Right lobe of liver (tissue), 6 donors: ENCODE measurements around the gene MACROH2A1. TPM values are rescaled to one million over a fixed set of nuclear protein-coding genes. Genes with fewer than 3 reads are reported as not detected.

Experiments
- ATAC-seq, 4 donors: fragments of 200-7000 bp; cut with Tn5 transposase; one replicate each; pipeline ENCODE4 v1.9.1; 2020; ENCODE audit warnings: mild to moderate bottlenecking in 4 of 4, moderate library complexity in 4 of 4
- DNase-seq, 3 donors: peaks; one replicate each; pipeline ENCODE4 v3.0.0-alpha.2; 2020
- H3K27ac ChIP-seq, 3 donors: fragments of 200-600 bp; one replicate each; pipeline ENCODE4 v1.8.0; 2022
- H3K27me3 ChIP-seq, 2 donors: fragments of 200-600 bp; one replicate each; pipeline ENCODE4 v1.8.0; 2022
- H3K36me3 ChIP-seq, 4 donors: fragments of 200-600 bp; sonication (generic) in 1 of 4; one replicate each; pipeline versions ENCODE4 v1.5.1 to v1.8.0; 2017 to 2022; ENCODE audit warnings: control low read depth in 1 of 4
- H3K4me1 ChIP-seq, 4 donors: fragments of 200-600 bp; sonication (generic) in 1 of 4; one replicate each; pipeline versions ENCODE4 v1.5.1 to v1.8.0; 2017 to 2022; ENCODE audit warnings: control low read depth in 1 of 4
- H3K4me3 ChIP-seq, 3 donors: fragments of 200-600 bp; one replicate each; pipeline ENCODE4 v1.8.0; 2022
- H3K9me3 ChIP-seq, 4 donors: fragments of 200-600 bp; sonication (generic) in 1 of 4; one replicate each; pipeline versions ENCODE4 v1.5.1 to v1.8.0; 2017 to 2022; ENCODE audit warnings: control low read depth in 1 of 4
- CTCF ChIP-seq, 4 donors: fragments of 200-600 bp in 3 of 4; fragments of 450-650 bp in 1 of 4; IDR thresholded peaks; one replicate each; pipeline versions ENCODE4 v1.5.1 to v1.8.0; 2016 to 2022; ENCODE audit warnings: antibody characterized with exemption in 4 of 4, mild to moderate bottlenecking in 2 of 4
- POLR2A ChIP-seq: fragments of 450-650 bp; IDR thresholded peaks from one replicate; pipeline ENCODE4 v1.6.1; 2017; ENCODE audit warnings: antibody characterized with exemption, mild to moderate bottlenecking
- WGBS: methylation state at CpG from one replicate; pipeline ENCODE4 v1.1.6; 2018; ENCODE audit warnings: low coverage, low lambda C conversion rate; ENCODE audit not compliant: insufficient coverage; ENCODE audit errors: missing lambda C conversion rate; 5-methylcytosine and 5-hydroxymethylcytosine counted together
- intact Hi-C, 2 donors: fragments of 100-400 bp; cut with DNase I; formaldehyde crosslinking; loops; one replicate each; pipeline versions ENCODE4 v1.11.2 to v1.14.1; 2022
- total RNA-seq, 6 experiments: library from RNA; depleted of rRNA in 2 of 6; stranded (reverse); fragments of >200 nt in 2 of 6; fragmentation: NEBNext Ultra II Directional in 3 of 6; extraction: Animal tissue kit (Norgen Biotek cat#: 25700) in 3 of 6; gene quantifications; one replicate each; pipeline versions ENCODE4 v1.1.0 to v1.2.4, GENCODE V29; 2016 to 2023
- donor health status: DM: no; HTN: yes; CAD: no.
- donor health status: DM: no; HTN: no; CAD: no.
- donor health status: DM: no; HTN: no; CAD: no.
- donor health status: DM: no; HTN: yes; CAD: no.
- donor health status: DM: no; HTN: yes; CAD: no.

MACROH2A1 gene
- total RNA-seq, 6 experiments from 2014 or later, result 40.0 to 113 (median 51.6) TPM

GRCh38 chr5:135330798-135331096 lies 68.3 kb downstream of the MACROH2A1 start:
- ATAC-seq, result peak in 1 of 4 donors; percentile 9
- intact Hi-C loops, result no loop called here
- TF ChIP-seq POLR2A, result no peak
- no peak for TF ChIP-seq CTCF (IDR thresholded peaks at IDR 0.05)
- H3K4me3 ChIP-seq, result no peak overlapping the region
- no CpG with 5 or more reads among the region's 3 CpGs for WGBS
- DNase-seq, result no peak
- peak overlapping the region in 1 of 3 donors; percentile 6 for H3K27ac ChIP-seq
- no peaks in the 10 kb centered on the region for H3K27me3 ChIP-seq
- peaks cover 0 to 8% (median 0%) of the 10 kb centered on the region in 4 donors for H3K36me3 ChIP-seq
- H3K9me3 ChIP-seq, result no peaks in the 10 kb centered on the region
- peaks cover 0 to 17% (median 0%) of the 10 kb centered on the region in 4 donors for H3K4me1 ChIP-seq

- Histone ChIP-seq H3K36me3 (peaks cover 0 to 3% (median 0%) of the 10 kb centered on the region in 4 donors), H3K27ac (peak overlapping the region in 1 of 3 donors; percentile 24), H3K4me3 (no peak overlapping the region), H3K4me1 (peaks cover 0 to 22% (median 0%) of the 10 kb centered on the region in 4 donors), H3K27me3 (no peaks in the 10 kb centered on the region), H3K9me3 (no peaks in the 10 kb centered on the region)
- TF ChIP-seq CTCF (IDR thresholded peaks at IDR 0.05) (no peak), POLR2A (no peak)
- intact Hi-C loops, result no loop called here
- WGBS, result 88% methylated on average over 4 of the region's 18 CpGs
- no peak for DNase-seq
- ATAC-seq, result peak in 1 of 4 donors; percentile 57
These were observed 68.9 kb downstream of the MACROH2A1 start for GRCh38 chr5:135329913-135330797.

- no peaks in the 10 kb centered on the region for H3K9me3 ChIP-seq
These were observed 69.7 kb downstream of the MACROH2A1 start for GRCh38 chr5:135329066-135329912.

More at GRCh38 chr5:135329066-135329912, 69.7 kb downstream of the MACROH2A1 start:
- WGBS, result 94% methylated on average over 7 of the region's 16 CpGs
- intact Hi-C loops, result no loop called here
- no peak for DNase-seq
- Histone ChIP-seq H3K4me3 (no peak overlapping the region), H3K27ac (peak overlapping the region in 1 of 3 donors; percentile 24), H3K27me3 (no peaks in the 10 kb centered on the region), H3K4me1 (peaks cover 0 to 31% (median 0%) of the 10 kb centered on the region in 4 donors), H3K36me3 (no peaks in the 10 kb centered on the region)
- TF ChIP-seq CTCF (IDR thresholded peaks at IDR 0.05), result no peak
- TF ChIP-seq POLR2A, result no peak
- ATAC-seq, result no peak
